HepG2 (cell line): ENCODE data around the gene EML2. TPM values are rescaled to one million over a fixed set of nuclear protein-coding genes. Genes with fewer than 3 reads are reported as not detected.

Experiments used
- ATAC-seq: fragments of 200-7000 bp; cut with Tn5 transposase; 3 replicates; pipeline ENCODE4 v1.9.1; 2020; ENCODE audit warnings: mild to moderate bottlenecking, moderate library complexity
- BruUV-seq: library from RNA; stranded (reverse); fragments of 400-500 nt; replicated peaks from 2 replicates; lab custom pipeline; 2021; lab: Mats Ljungman, UMichigan
- CTCF ChIA-PET: fragments of 300-600 bp; formaldehyde crosslinking; extraction: SDS; loops from one replicate; lab custom pipeline; 2021; ENCODE audit warnings: low total read pairs, inconsistent platforms, low intra/inter-chr PET ratio; lab: Yijun Ruan, JAX
- POLR2A ChIA-PET: fragments of 350-600 bp; sonication (Branson Sonifier 250); formaldehyde crosslinking; loops from one replicate; lab custom pipeline; 2020; ENCODE audit warnings: antibody characterized with exemption, inconsistent platforms; lab: Yijun Ruan, JAX
- DNase-seq: peaks from one replicate; pipeline ENCODE4 v3.0.0-alpha.2; 2015; ENCODE audit warnings: low spot score
- FAIRE-seq: peaks from 3 replicates; lab custom pipeline; 2011; peaks lifted over from hg19 to GRCh38; lab: Jason Lieb, UNC
- H2AFZ ChIP-seq: one replicate; pipeline ENCODE4 v1.6.1; 2011; ENCODE audit warnings: low read length, inconsistent platforms
- H3K27ac ChIP-seq: fragments of 300-600 bp; 3 replicates; pipeline ENCODE4 v1.8.0; 2011; ENCODE audit warnings: mixed run types, mild to moderate bottlenecking, mixed read lengths, low read length, inconsistent platforms; ENCODE audit not compliant: insufficient read depth; ENCODE audit errors: extremely low read length
- H3K27me3 ChIP-seq, 2 experiments: fragments of 200-600 bp in 1 of 2; 2 replicates in 1 of 2; 3 replicates in 1 of 2; pipeline versions ENCODE4 v1.6.0 to v1.8.0; 2011; ENCODE audit warnings: low read length in 2 of 2, mild to moderate bottlenecking in 2 of 2, moderate library complexity in 2 of 2, inconsistent platforms in 1 of 2; ENCODE audit not compliant: insufficient read depth in 2 of 2, control insufficient read depth in 1 of 2
- H3K36me3 ChIP-seq, 2 experiments: fragments of 200-600 bp in 1 of 2; replicated peaks in 1 of 2; 2 replicates in 1 of 2; 3 replicates in 1 of 2; pipeline versions ENCODE4 v1.5.1 to v1.8.0; 2011; ENCODE audit warnings: low read length in 2 of 2, inconsistent platforms in 1 of 2; ENCODE audit not compliant: insufficient read depth in 2 of 2, control insufficient read depth in 1 of 2
- H3K4me1 ChIP-seq: 2 replicates; pipeline ENCODE4 v1.5.1; 2012; ENCODE audit warnings: low read length, inconsistent platforms; ENCODE audit not compliant: insufficient read depth
- H3K4me2 ChIP-seq: 2 replicates; pipeline ENCODE4 v1.6.0; 2011; ENCODE audit warnings: low read depth, low read length, inconsistent platforms
- H3K4me3 ChIP-seq, 3 experiments: fragments of 200-600 bp in 1 of 3; sonication (generic), shearing (Covaris generic) in 1 of 3; replicated peaks in 1 of 3; 2 replicates each; pipeline ENCODE4 v1.5.1; 2011 to 2016; ENCODE audit warnings: low read length in 3 of 3, inconsistent platforms in 2 of 3, low read depth in 2 of 3, mild to moderate bottlenecking in 2 of 3, control low read depth in 1 of 3, mixed read lengths in 1 of 3; ENCODE audit not compliant: insufficient read depth in 1 of 3
- H3K79me2 ChIP-seq: one replicate; pipeline ENCODE4 v1.6.1; 2011; ENCODE audit warnings: low read length, inconsistent platforms; ENCODE audit not compliant: insufficient read depth
- H3K9ac ChIP-seq: 2 replicates; pipeline ENCODE4 v1.6.0; 2011; ENCODE audit warnings: mild to moderate bottlenecking, low read depth, low read length, inconsistent platforms; ENCODE audit not compliant: insufficient read depth
- H3K9me3 ChIP-seq: 2 replicates; pipeline ENCODE4 v1.5.1; 2012; ENCODE audit warnings: mild to moderate bottlenecking, low read length
- H4K20me1 ChIP-seq: 2 replicates; pipeline ENCODE4 v1.6.0; 2011; ENCODE audit warnings: inconsistent platforms, mild to moderate bottlenecking, low read length, moderate library complexity; ENCODE audit not compliant: insufficient read depth
- CHD4 ChIP-seq: fragments of 200-600 bp; sonication (generic); IDR thresholded peaks from 2 replicates; pipeline ENCODE4 v1.7.0; 2017; ENCODE audit warnings: mild to moderate bottlenecking, low read length, borderline replicate concordance
- GTF3A ChIP-seq: sonication (generic); formaldehyde crosslinking; conservative IDR thresholded peaks from 2 replicates; pipeline ENCODE4 v1.4.0; 2020; ENCODE audit warnings: mild to moderate bottlenecking, missing genetic modification reagents
- HDAC2 ChIP-seq: sonication (generic); formaldehyde crosslinking; IDR thresholded peaks from 2 replicates; pipeline ENCODE4 v1.4.0; 2020; ENCODE audit warnings: missing genetic modification reagents
- KDM1A ChIP-seq: IDR thresholded peaks from 2 replicates; pipeline ENCODE4 v1.6.1; 2016; ENCODE audit warnings: missing compliant biosample characterization
- PPARG ChIP-seq: conservative IDR thresholded peaks from 2 replicates; pipeline ENCODE4 v1.6.1; 2016; ENCODE audit warnings: missing biosample characterization, missing genetic modification reagents
- SNAPC2 ChIP-seq: sonication (generic); formaldehyde crosslinking; IDR thresholded peaks from 2 replicates; pipeline ENCODE4 v1.8.1; 2022; ENCODE audit warnings: mild to moderate bottlenecking, missing genetic modification reagents
- SOX13 ChIP-seq, 3 experiments: fragments of 450-650 bp in 1 of 3; sonication (generic) in 1 of 3; formaldehyde crosslinking in 1 of 3; IDR thresholded peaks in 2 of 3; conservative IDR thresholded peaks in 1 of 3; 2 replicates each; pipeline versions ENCODE4 v1.5.0 to v1.6.1; 2016 to 2020; ENCODE audit warnings: antibody characterized with exemption in 1 of 3, mild to moderate bottlenecking in 1 of 3, missing compliant biosample characterization in 1 of 3, missing genetic modification reagents in 1 of 3, moderate library complexity in 1 of 3
- THAP11 ChIP-seq: IDR thresholded peaks from 2 replicates; pipeline ENCODE4 v1.6.1; 2016; ENCODE audit warnings: missing biosample characterization, missing genetic modification reagents
- U2AF1 ChIP-seq: fragments of 200-400 bp; formaldehyde crosslinking; optimal IDR thresholded peaks from 2 replicates; pipeline ENCODE3; 2017; ENCODE audit warnings: mild to moderate bottlenecking, low read depth, low read length
- ZHX2 ChIP-seq, 2 experiments: sonication (generic) in 1 of 2; formaldehyde crosslinking in 1 of 2; IDR thresholded peaks; 2 replicates each; pipeline versions ENCODE4 v1.6.1 to v1.9.0; 2014 to 2022; ENCODE audit warnings: antibody characterized with exemption in 1 of 2, borderline replicate concordance in 1 of 2, inconsistent platforms in 1 of 2, low read depth in 1 of 2, missing genetic modification reagents in 1 of 2
- ZMYM2 ChIP-seq: sonication (generic); formaldehyde crosslinking; IDR thresholded peaks from 2 replicates; pipeline ENCODE4 v1.8.0; 2022; ENCODE audit warnings: mild to moderate bottlenecking, missing genetic modification reagents
- ZNF121 ChIP-seq: sonication (generic); formaldehyde crosslinking; IDR thresholded peaks from 2 replicates; pipeline ENCODE4 v1.5.0; 2020; ENCODE audit warnings: mild to moderate bottlenecking, missing genetic modification reagents
- ZNF282 ChIP-seq: fragments of 450-650 bp; IDR thresholded peaks from 2 replicates; pipeline ENCODE4 v1.6.1; 2018; ENCODE audit not compliant: partially characterized antibody
- ZNF629 ChIP-seq: sonication (generic); formaldehyde crosslinking; conservative IDR thresholded peaks from 2 replicates; pipeline ENCODE4 v1.5.0; 2020; ENCODE audit warnings: missing genetic modification reagents
- ZNF670 ChIP-seq: sonication (generic); formaldehyde crosslinking; IDR thresholded peaks from 2 replicates; pipeline ENCODE4 v1.8.0; 2022; ENCODE audit warnings: mild to moderate bottlenecking, missing genetic modification reagents, borderline replicate concordance
- ZNF7 ChIP-seq: IDR thresholded peaks from 2 replicates; pipeline ENCODE4 v1.6.1; 2016; ENCODE audit warnings: missing biosample characterization, missing genetic modification reagents
- ZNF768 ChIP-seq: sonication (generic); formaldehyde crosslinking; IDR thresholded peaks from 2 replicates; pipeline ENCODE4 v1.4.0; 2020; ENCODE audit warnings: missing genetic modification reagents
- WGBS: methylation state at CpG from one replicate; pipeline ENCODE4 v1.1.6; 2017; ENCODE audit warnings: low lambda C conversion rate; 5-methylcytosine and 5-hydroxymethylcytosine counted together
- in situ Hi-C: cut with HindIII; loops from 2 replicates; pipeline ENCODE4 v1.10.0; 2017; ENCODE audit warnings: low pct_unique_long_range_greater_than_20kb; ENCODE audit not compliant: extremely low pct_ligation_motif_present
- intact Hi-C: fragments of 100-400 bp; cut with micrococcal nuclease; formaldehyde crosslinking; loops from one replicate; pipeline ENCODE4 v1.10.0; 2022; ENCODE audit not compliant: unreplicated experiment
- polyA plus RNA-seq, 8 experiments: library from polyadenylated mRNA; depleted of rRNA in 3 of 8; stranded (reverse) in 7 of 8; unstranded in 1 of 8; fragments of >200 nt; fragmentation: Illumina TruSeq in 4 of 8; extraction: Trizol in 4 of 8; gene quantifications; 2 replicates each; pipeline versions ENCODE4 v1.2.1 to v1.2.3, GENCODE V29; 2011 to 2016; ENCODE audit warnings: low read depth in 4 of 8, missing spikeins in 1 of 8, mixed read lengths in 1 of 8; ENCODE audit not compliant: insufficient read depth in 1 of 8
- total RNA-seq, 5 experiments: library from RNA; depleted of rRNA; stranded (reverse); fragments of >200 nt; fragmentation: Illumina TruSeq; extraction: Trizol; gene quantifications; 2 replicates each; pipeline ENCODE4 v1.2.3, GENCODE V29; 2016; ENCODE audit warnings: low read depth in 1 of 5

EML2 gene
- total and polyA plus RNA-seq, 2 of the 13 experiments (the other 11 are each of a cell fraction or from before 2014, with no cell fraction given): 7.3 to 12.9 TPM

GRCh38 chr19:45587873-45588272 is 51.3 kb downstream of the EML2 start (continued):
- peak; percentile 59; the same call in 1 of the 2 replicates for TF ChIP-seq ZHX2 (IDR thresholded peaks at IDR 0.05; ENCODE audit: low read depth)
- no peak for TF ChIP-seq ZHX2 (CRISPR knock-in tag; IDR thresholded peaks at IDR 0.05; ENCODE audit: borderline replicate concordance)
- TF ChIP-seq U2AF1: no peak
- TF ChIP-seq ZNF7 (CRISPR knock-in tag): no peak
- TF ChIP-seq THAP11 (CRISPR knock-in tag): 0 out of 2 replicates have a peak, but pooled peaks have one; percentile 31

GRCh38 chr19:45585158-45585577 is 54.0 kb downstream of the EML2 start:
- in situ Hi-C loops (no loop called here), intact Hi-C loops (loop anchor here (2.0 kb wide), 1 partner anchor 108 kb away; the partner anchor contains the start of gene QPCTL)
- peak overlapping the region; percentile 100 for H3K27ac ChIP-seq
- DNase-seq (no peak), FAIRE-seq (no peak), ATAC-seq (no peak)
- H3K4me2 ChIP-seq: peak overlapping the region; percentile 85
- peaks cover 16% of the 10 kb centered on the region for H3K79me2 ChIP-seq
- H3K36me3 ChIP-seq: 0 out of 5 replicates have a peak, but pooled peaks cover 0 to 6% of the 10 kb centered on the region in 2 experiments
- 58% methylated on average over 3 of the region's 7 CpGs for WGBS
- ChIA-PET POLR2A (interaction anchor here (1.5 to 3.5 kb wide), 3 partner anchors 56 to 132 kb away, joined by 4 to 56 read pairs (median 8); partner anchors contain the start of gene EML2), CTCF (no interaction called here)
- peak overlapping the region; percentile 68 for H3K9ac ChIP-seq
- peaks cover 52% of the 10 kb centered on the region for H3K4me1 ChIP-seq
- H2AFZ ChIP-seq: peak overlapping the region; percentile 46
- BruUV-seq: no TSS peak
- no peaks in the 10 kb centered on the region for H3K27me3 ChIP-seq
- peak overlapping the region; percentile 55 to 79 (median 60) for H3K4me3 ChIP-seq
- H4K20me1 ChIP-seq: no peaks in the 10 kb centered on the region
- no peaks in the 10 kb centered on the region for H3K9me3 ChIP-seq
- TF ChIP-seq ZNF670 (no peak), ZNF121 (CRISPR knock-in tag) (no peak), SNAPC2 (no peak), KDM1A (CRISPR knock-in tag) (peak; percentile 40; the same call in 1 of the 2 replicates), ZNF629 (peak; percentile 56; the same call in 1 of the 2 replicates), SOX13 (IDR thresholded peaks at IDR 0.05) (no peak), SOX13 (CRISPR knock-in tag; conservative IDR thresholded peaks at IDR 0.05 in 1 of 2, IDR thresholded peaks at IDR 0.05 in 1 of 2) (no peak), ZMYM2 (CRISPR knock-in tag) (0 out of 2 replicates have a peak, but pooled peaks have one; percentile 2), HDAC2 (0 out of 2 replicates have a peak, but pooled peaks have one; percentile 8), PPARG (CRISPR knock-in tag) (0 out of 2 replicates have a peak, but pooled peaks have one; percentile 7), GTF3A (no peak), ZNF768 (CRISPR knock-in tag) (peak; percentile 82; the same call in 1 of the 2 replicates), ZNF282 (no peak), CHD4 (peak; percentile 80; the same call in 1 of the 2 replicates)
